Keratinocyte (primary cell): ENCODE results near the gene CLEC2A. TPM values are rescaled to one million over a fixed set of nuclear protein-coding genes. Genes with fewer than 3 reads are reported as not detected.

Source experiments
- DNase-seq: peaks from one replicate; pipeline ENCODE4 v3.0.0-alpha.2; 2011; ENCODE audit warnings: low read depth, missing footprints, low spot score
- FAIRE-seq: peaks from 2 replicates; lab custom pipeline; 2011; peaks lifted over from hg19 to GRCh38; lab: Jason Lieb, UNC
- H2AFZ ChIP-seq: 2 replicates; pipeline ENCODE4 v1.6.0; 2012; ENCODE audit warnings: low read length, control low read depth, inconsistent platforms; ENCODE audit not compliant: control insufficient read depth
- H3K27ac ChIP-seq: 2 replicates; pipeline ENCODE4 v1.5.1; 2011; ENCODE audit warnings: low read length; ENCODE audit not compliant: control insufficient read depth, insufficient read depth
- H3K27me3 ChIP-seq: 3 replicates; pipeline ENCODE4 v1.6.0; 2011; ENCODE audit warnings: low read length; ENCODE audit not compliant: control insufficient read depth, insufficient read depth; ENCODE audit errors: extremely low read depth
- H3K36me3 ChIP-seq, 2 experiments: 2 replicates in 1 of 2; 3 replicates in 1 of 2; pipeline ENCODE4 v1.5.1; 2011; ENCODE audit warnings: low read length in 2 of 2, mild to moderate bottlenecking in 1 of 2; ENCODE audit not compliant: control insufficient read depth in 2 of 2, insufficient read depth in 2 of 2; ENCODE audit errors: extremely low read depth in 1 of 2
- H3K4me1 ChIP-seq: 3 replicates; pipeline ENCODE4 v1.5.1; 2011; ENCODE audit warnings: low read length; ENCODE audit not compliant: control insufficient read depth, insufficient read depth; ENCODE audit errors: extremely low read depth
- H3K4me2 ChIP-seq: 3 replicates; pipeline ENCODE4 v1.6.0; 2011; ENCODE audit warnings: low read depth, low read length; ENCODE audit not compliant: control insufficient read depth, insufficient read depth; ENCODE audit errors: extremely low read depth
- H3K4me3 ChIP-seq, 3 experiments: fragments of 200-600 bp in 1 of 3; sonication (generic) in 1 of 3; 2 replicates in 2 of 3; 3 replicates in 1 of 3; pipeline ENCODE4 v1.5.1; 2011 to 2016; ENCODE audit warnings: low read length in 3 of 3, mild to moderate bottlenecking in 3 of 3, control low read depth in 2 of 3, inconsistent platforms in 1 of 3, low read depth in 1 of 3, mixed read lengths in 1 of 3, mixed run types in 1 of 3, moderate library complexity in 1 of 3; ENCODE audit not compliant: control insufficient read depth in 2 of 3, insufficient read depth in 2 of 3; ENCODE audit errors: extremely low read depth in 1 of 3
- H3K79me2 ChIP-seq: 2 replicates; pipeline ENCODE4 v1.6.0; 2012; ENCODE audit warnings: low read length; ENCODE audit not compliant: control insufficient read depth, insufficient read depth
- H3K9ac ChIP-seq: 3 replicates; pipeline ENCODE4 v1.6.0; 2011; ENCODE audit warnings: low read length; ENCODE audit not compliant: control insufficient read depth, insufficient read depth; ENCODE audit errors: extremely low read depth
- H3K9me1 ChIP-seq: 3 replicates; pipeline ENCODE4 v1.6.0; 2011; ENCODE audit warnings: low read length; ENCODE audit not compliant: control insufficient read depth, insufficient read depth; ENCODE audit errors: extremely low read depth
- H3K9me3 ChIP-seq: 2 replicates; pipeline ENCODE4 v1.5.1; 2012; ENCODE audit warnings: low read depth, low read length; ENCODE audit not compliant: control insufficient read depth
- H4K20me1 ChIP-seq: 3 replicates; pipeline ENCODE4 v1.6.0; 2011; ENCODE audit warnings: low read length; ENCODE audit not compliant: control insufficient read depth, insufficient read depth; ENCODE audit errors: extremely low read depth
- CTCF ChIP-seq, 3 experiments: IDR thresholded peaks in 1 of 3; conservative IDR thresholded peaks in 1 of 3; optimal IDR thresholded peaks in 1 of 3; 2 replicates in 2 of 3; 3 replicates in 1 of 3; pipeline versions ENCODE3 to v1.5.1; 2011; ENCODE audit warnings: low read length in 3 of 3, mild to moderate bottlenecking in 3 of 3, moderate library complexity in 2 of 3, control low read depth in 1 of 3, inconsistent platforms in 1 of 3; ENCODE audit not compliant: insufficient read depth in 2 of 3; ENCODE audit errors: extremely low read depth in 1 of 3
- EZH2 ChIP-seq: IDR thresholded peaks from one replicate; pipeline ENCODE4 v1.6.1; 2012; ENCODE audit warnings: inconsistent platforms, mild to moderate bottlenecking, low read length, moderate library complexity
- dilution Hi-C: fragments of 300-500 bp; cut with MboI; formaldehyde crosslinking; loops from one replicate; pipeline ENCODE4 v1.7.0; 2020; ENCODE audit warnings: low sequenced_read_pairs; ENCODE audit not compliant: extremely low pct_ligation_motif_present
- polyA plus RNA-seq, 5 experiments: library from polyadenylated mRNA; depleted of rRNA in 3 of 5; stranded (reverse) in 3 of 5; stranded (forward) in 1 of 5; unstranded in 1 of 5; fragments of >200 nt; gene quantifications; 1 replicate in 1 of 5; 2 replicates in 3 of 5; 3 replicates in 1 of 5; pipeline versions ENCODE4 v1.2.1 to v1.2.3, GENCODE V29; 2011 to 2012; ENCODE audit warnings: missing spikeins in 2 of 5, low read depth in 1 of 5, low replicate concordance in 1 of 5

The CLEC2A gene
- polyA plus RNA-seq, 1 donor (not counting 4 experiments of a cell fraction or from before 2014, with no cell fraction given), result 0.88 TPM

DNA sequence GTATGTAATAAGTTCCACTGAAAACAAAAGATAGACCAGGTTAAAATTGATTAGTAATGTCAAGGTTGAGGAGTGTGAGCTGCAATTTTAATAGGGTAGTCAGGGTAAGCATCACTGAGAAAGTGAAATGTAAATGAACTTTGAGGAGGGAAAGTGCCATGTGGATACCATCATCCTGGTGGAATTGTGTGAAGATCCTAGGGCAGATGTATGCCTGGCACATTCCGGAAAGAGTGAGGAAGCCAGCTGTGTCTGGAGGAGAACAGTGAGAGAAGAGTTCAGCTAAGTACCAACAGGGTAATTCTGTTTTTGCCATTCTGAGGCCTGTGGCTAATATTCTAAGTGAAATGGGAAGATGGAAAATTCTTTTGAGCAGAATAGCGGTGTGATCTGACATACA lies 2.9 kb upstream of the CLEC2A start:
- Histone ChIP-seq H2AFZ (no peak overlapping the region), H3K9ac (no peak overlapping the region), H3K79me2 (no peaks in the 10 kb centered on the region), H3K4me3 (no peak overlapping the region), H3K9me1 (no peaks in the 10 kb centered on the region), H3K36me3 (no peaks in the 10 kb centered on the region), H3K9me3 (no peaks in the 10 kb centered on the region), H4K20me1 (no peaks in the 10 kb centered on the region), H3K4me1 (peaks cover 13% of the 10 kb centered on the region), H3K4me2 (no peak overlapping the region), H3K27ac (no peak overlapping the region), H3K27me3 (no peaks in the 10 kb centered on the region)
- FAIRE-seq, result no peak
- TF ChIP-seq EZH2 (no peak), CTCF (optimal IDR thresholded peaks at IDR 0.05 in 1 of 3, IDR thresholded peaks at IDR 0.05 in 1 of 3, conservative IDR thresholded peaks at IDR 0.05 in 1 of 3; ENCODE audit: extremely low read depth in 1 of 3, insufficient read depth in 2 of 3, low read length in 3 of 3) (no peak)
- dilution Hi-C loops, result no loop called here
- DNase-seq, result no peak

DNA sequence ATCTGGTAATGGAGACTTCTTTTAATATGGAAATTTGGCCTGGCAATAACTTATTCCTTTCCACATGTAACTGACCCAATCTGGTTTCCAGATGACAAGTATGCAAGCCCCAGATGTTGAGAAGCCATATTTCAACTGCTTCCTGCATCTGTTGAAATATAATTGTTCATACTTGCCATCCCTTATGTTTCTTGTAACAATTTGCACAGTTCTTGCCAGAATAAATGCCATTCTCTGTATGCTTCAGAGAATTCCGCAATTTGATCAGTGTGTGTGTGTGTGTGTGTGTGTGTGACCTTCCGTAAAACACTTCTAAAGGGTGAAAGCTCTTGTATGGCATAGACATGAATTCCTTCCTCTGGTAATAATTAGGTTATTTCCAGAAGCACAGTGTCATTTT lies 1.8 kb upstream of the CLEC2A start:
- FAIRE-seq (no peak), DNase-seq (no peak)
- peaks cover 13% of the 10 kb centered on the region for H3K4me1 ChIP-seq
- H3K9ac ChIP-seq, result no peak overlapping the region
- no peak overlapping the region for H2AFZ ChIP-seq
- TF ChIP-seq EZH2 (no peak), CTCF (optimal IDR thresholded peaks at IDR 0.05 in 1 of 3, IDR thresholded peaks at IDR 0.05 in 1 of 3, conservative IDR thresholded peaks at IDR 0.05 in 1 of 3; ENCODE audit: extremely low read depth in 1 of 3, insufficient read depth in 2 of 3, low read length in 3 of 3) (no peak)
- no peak overlapping the region for H3K4me2 ChIP-seq
- H3K79me2 ChIP-seq, result no peaks in the 10 kb centered on the region
- no peaks in the 10 kb centered on the region for H3K9me1 ChIP-seq
- H3K27ac ChIP-seq, result no peak overlapping the region
- no peaks in the 10 kb centered on the region for H3K9me3 ChIP-seq
- no peaks in the 10 kb centered on the region for H3K36me3 ChIP-seq
- dilution Hi-C loops, result no loop called here
- H4K20me1 ChIP-seq, result no peaks in the 10 kb centered on the region
- H3K27me3 ChIP-seq, result no peaks in the 10 kb centered on the region
- H3K4me3 ChIP-seq, result no peak overlapping the region
